Breast epithelium (tissue), 3 donors: ENCODE data around the gene SLC8A2.

ENCODE experiments used
- CTCF ChIP-seq, 3 donors: fragments of 450-650 bp; IDR thresholded peaks; one replicate each; pipeline ENCODE4 v1.5.1; 2016 to 2017; ENCODE audit warnings: antibody characterized with exemption in 3 of 3, mild to moderate bottlenecking in 3 of 3, moderate library complexity in 3 of 3
- POLR2AphosphoS5 ChIP-seq, 3 donors: sonication (generic); formaldehyde crosslinking; IDR thresholded peaks; one replicate each; pipeline ENCODE4 v1.6.1; 2017; ENCODE audit warnings: antibody characterized with exemption in 3 of 3

GRCh38 chr19:47498561-47498960 lies 26.9 kb upstream of the SLC8A2 start:
- no peak for TF ChIP-seq CTCF (IDR thresholded peaks at IDR 0.05)
- no peak for TF ChIP-seq POLR2AphosphoS5 (IDR thresholded peaks at IDR 0.05)
